HEK293 (cell line): Measurements from ENCODE around the gene MARF1.

Experiments used
- PRDM1 ChIP-seq: fragments of 450-650 bp; formaldehyde crosslinking; IDR thresholded peaks from 2 replicates; pipeline ENCODE4; 2016; ENCODE audit warnings: missing biosample characterization, missing genetic modification characterization
- SALL2 ChIP-seq: fragments of 450-650 bp; formaldehyde crosslinking; IDR thresholded peaks from 2 replicates; pipeline ENCODE4 v1.5.0; 2017; ENCODE audit warnings: missing biosample characterization, mild to moderate bottlenecking, missing genetic modification characterization, borderline replicate concordance
- SP2 ChIP-seq: fragments of 450-650 bp; formaldehyde crosslinking; IDR thresholded peaks from 2 replicates; pipeline ENCODE4 v1.5.1; 2016; ENCODE audit warnings: missing biosample characterization, missing genetic modification characterization
- ZBTB8A ChIP-seq: fragments of 450-650 bp; formaldehyde crosslinking; IDR thresholded peaks from 2 replicates; pipeline ENCODE4 v1.5.1; 2016; ENCODE audit warnings: missing biosample characterization, missing genetic modification characterization
- ZFP37 ChIP-seq: fragments of 450-650 bp; formaldehyde crosslinking; IDR thresholded peaks from 2 replicates; pipeline ENCODE4 v1.5.1; 2016; ENCODE audit warnings: missing biosample characterization, missing genetic modification characterization
- ZIC2 ChIP-seq: fragments of 450-650 bp; formaldehyde crosslinking; IDR thresholded peaks from 2 replicates; pipeline ENCODE4 v1.5.1; 2016; ENCODE audit warnings: missing biosample characterization, missing genetic modification characterization
- ZNF274 ChIP-seq, 2 experiments: fragments of 200-500 bp in 1 of 2; fragments of 450-650 bp in 1 of 2; sonication (Bioruptor generic) in 1 of 2; formaldehyde crosslinking in 1 of 2; IDR thresholded peaks; 2 replicates each; pipeline versions ENCODE4 v1.5.1 to v1.6.1; 2014 to 2016; ENCODE audit warnings: borderline replicate concordance in 1 of 2, inconsistent platforms in 1 of 2, low read length in 1 of 2, missing biosample characterization in 1 of 2, missing genetic modification characterization in 1 of 2
- ZNF302 ChIP-seq: fragments of 450-650 bp; formaldehyde crosslinking; IDR thresholded peaks from 2 replicates; pipeline ENCODE4 v1.5.1; 2016; ENCODE audit warnings: missing biosample characterization, missing genetic modification characterization, low read depth
- ZNF776 ChIP-seq: fragments of 450-650 bp; formaldehyde crosslinking; IDR thresholded peaks from 2 replicates; pipeline ENCODE4 v1.5.0; 2017; ENCODE audit warnings: missing biosample characterization, missing genetic modification characterization, borderline replicate concordance
- TF ChIP-seq, protein P1 (sequence below): fragments of 450-650 bp; formaldehyde crosslinking; IDR thresholded peaks from 2 replicates; pipeline ENCODE4; 2016; ENCODE audit warnings: missing biosample characterization, missing genetic modification characterization
- TF ChIP-seq, protein P2 (sequence below): fragments of 450-650 bp; formaldehyde crosslinking; IDR thresholded peaks from 2 replicates; pipeline ENCODE4 v1.5.1; 2016; ENCODE audit warnings: missing biosample characterization, missing genetic modification characterization
- TF ChIP-seq, protein P3 (sequence below): fragments of 450-650 bp; formaldehyde crosslinking; IDR thresholded peaks from 2 replicates; pipeline ENCODE4 v1.5.1; 2016; ENCODE audit warnings: missing biosample characterization, missing genetic modification characterization
- TF ChIP-seq, protein P4 (sequence below): fragments of 450-650 bp; formaldehyde crosslinking; IDR thresholded peaks from 2 replicates; pipeline ENCODE4 v1.5.1; 2017; ENCODE audit warnings: missing biosample characterization, missing genetic modification characterization

DNA sequence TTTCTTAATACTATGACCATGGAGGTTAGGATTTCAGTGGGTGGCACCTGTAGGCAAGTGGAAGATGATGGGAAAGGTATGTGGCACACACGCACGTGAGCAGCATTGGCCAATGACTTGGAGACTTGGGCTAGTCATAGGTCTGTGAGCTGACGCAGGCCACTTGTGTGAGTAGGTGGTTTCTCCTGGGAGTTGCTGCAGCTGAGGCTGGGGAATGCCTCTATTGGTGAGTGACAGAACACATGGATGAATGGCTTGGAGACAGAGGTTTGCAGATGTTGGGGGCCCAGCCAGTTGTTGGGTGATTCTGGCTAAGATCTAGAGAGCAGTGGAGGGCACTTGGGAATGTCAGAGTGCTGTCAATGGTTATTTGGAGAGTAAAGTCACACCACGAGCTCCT lies 64.1 kb downstream of the MARF1 start:
- TF ChIP-seq, protein P1, sequence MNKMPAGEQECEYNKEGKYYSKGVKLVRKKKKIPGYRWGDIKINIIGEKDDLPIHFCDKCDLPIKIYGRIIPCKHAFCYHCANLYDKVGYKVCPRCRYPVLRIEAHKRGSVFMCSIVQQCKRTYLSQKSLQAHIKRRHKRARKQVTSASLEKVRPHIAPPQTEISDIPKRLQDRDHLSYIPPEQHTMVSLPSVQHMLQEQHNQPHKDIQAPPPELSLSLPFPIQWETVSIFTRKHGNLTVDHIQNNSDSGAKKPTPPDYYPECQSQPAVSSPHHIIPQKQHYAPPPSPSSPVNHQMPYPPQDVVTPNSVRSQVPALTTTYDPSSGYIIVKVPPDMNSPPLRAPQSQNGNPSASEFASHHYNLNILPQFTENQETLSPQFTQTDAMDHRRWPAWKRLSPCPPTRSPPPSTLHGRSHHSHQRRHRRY (tag by site-specific recombination), result no peak
- TF ChIP-seq SP2, result no peak
- no peak for TF ChIP-seq ZNF302 (tag by site-specific recombination)
- TF ChIP-seq, protein P2, sequence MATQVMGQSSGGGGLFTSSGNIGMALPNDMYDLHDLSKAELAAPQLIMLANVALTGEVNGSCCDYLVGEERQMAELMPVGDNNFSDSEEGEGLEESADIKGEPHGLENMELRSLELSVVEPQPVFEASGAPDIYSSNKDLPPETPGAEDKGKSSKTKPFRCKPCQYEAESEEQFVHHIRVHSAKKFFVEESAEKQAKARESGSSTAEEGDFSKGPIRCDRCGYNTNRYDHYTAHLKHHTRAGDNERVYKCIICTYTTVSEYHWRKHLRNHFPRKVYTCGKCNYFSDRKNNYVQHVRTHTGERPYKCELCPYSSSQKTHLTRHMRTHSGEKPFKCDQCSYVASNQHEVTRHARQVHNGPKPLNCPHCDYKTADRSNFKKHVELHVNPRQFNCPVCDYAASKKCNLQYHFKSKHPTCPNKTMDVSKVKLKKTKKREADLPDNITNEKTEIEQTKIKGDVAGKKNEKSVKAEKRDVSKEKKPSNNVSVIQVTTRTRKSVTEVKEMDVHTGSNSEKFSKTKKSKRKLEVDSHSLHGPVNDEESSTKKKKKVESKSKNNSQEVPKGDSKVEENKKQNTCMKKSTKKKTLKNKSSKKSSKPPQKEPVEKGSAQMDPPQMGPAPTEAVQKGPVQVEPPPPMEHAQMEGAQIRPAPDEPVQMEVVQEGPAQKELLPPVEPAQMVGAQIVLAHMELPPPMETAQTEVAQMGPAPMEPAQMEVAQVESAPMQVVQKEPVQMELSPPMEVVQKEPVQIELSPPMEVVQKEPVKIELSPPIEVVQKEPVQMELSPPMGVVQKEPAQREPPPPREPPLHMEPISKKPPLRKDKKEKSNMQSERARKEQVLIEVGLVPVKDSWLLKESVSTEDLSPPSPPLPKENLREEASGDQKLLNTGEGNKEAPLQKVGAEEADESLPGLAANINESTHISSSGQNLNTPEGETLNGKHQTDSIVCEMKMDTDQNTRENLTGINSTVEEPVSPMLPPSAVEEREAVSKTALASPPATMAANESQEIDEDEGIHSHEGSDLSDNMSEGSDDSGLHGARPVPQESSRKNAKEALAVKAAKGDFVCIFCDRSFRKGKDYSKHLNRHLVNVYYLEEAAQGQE, result no peak
- TF ChIP-seq, protein P3, sequence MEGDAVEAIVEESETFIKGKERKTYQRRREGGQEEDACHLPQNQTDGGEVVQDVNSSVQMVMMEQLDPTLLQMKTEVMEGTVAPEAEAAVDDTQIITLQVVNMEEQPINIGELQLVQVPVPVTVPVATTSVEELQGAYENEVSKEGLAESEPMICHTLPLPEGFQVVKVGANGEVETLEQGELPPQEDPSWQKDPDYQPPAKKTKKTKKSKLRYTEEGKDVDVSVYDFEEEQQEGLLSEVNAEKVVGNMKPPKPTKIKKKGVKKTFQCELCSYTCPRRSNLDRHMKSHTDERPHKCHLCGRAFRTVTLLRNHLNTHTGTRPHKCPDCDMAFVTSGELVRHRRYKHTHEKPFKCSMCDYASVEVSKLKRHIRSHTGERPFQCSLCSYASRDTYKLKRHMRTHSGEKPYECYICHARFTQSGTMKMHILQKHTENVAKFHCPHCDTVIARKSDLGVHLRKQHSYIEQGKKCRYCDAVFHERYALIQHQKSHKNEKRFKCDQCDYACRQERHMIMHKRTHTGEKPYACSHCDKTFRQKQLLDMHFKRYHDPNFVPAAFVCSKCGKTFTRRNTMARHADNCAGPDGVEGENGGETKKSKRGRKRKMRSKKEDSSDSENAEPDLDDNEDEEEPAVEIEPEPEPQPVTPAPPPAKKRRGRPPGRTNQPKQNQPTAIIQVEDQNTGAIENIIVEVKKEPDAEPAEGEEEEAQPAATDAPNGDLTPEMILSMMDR (tag by site-specific recombination), result no peak
- TF ChIP-seq, protein P4, sequence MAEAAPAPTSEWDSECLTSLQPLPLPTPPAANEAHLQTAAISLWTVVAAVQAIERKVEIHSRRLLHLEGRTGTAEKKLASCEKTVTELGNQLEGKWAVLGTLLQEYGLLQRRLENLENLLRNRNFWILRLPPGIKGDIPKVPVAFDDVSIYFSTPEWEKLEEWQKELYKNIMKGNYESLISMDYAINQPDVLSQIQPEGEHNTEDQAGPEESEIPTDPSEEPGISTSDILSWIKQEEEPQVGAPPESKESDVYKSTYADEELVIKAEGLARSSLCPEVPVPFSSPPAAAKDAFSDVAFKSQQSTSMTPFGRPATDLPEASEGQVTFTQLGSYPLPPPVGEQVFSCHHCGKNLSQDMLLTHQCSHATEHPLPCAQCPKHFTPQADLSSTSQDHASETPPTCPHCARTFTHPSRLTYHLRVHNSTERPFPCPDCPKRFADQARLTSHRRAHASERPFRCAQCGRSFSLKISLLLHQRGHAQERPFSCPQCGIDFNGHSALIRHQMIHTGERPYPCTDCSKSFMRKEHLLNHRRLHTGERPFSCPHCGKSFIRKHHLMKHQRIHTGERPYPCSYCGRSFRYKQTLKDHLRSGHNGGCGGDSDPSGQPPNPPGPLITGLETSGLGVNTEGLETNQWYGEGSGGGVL (tag by site-specific recombination), result no peak
- no peak for TF ChIP-seq ZBTB8A (tag by site-specific recombination)
- no peak for TF ChIP-seq SALL2 (tag by site-specific recombination)
- no peak for TF ChIP-seq ZFP37 (tag by site-specific recombination)
- no peak for TF ChIP-seq ZIC2 (tag by site-specific recombination)
- TF ChIP-seq PRDM1 (tag by site-specific recombination), result no peak
- no peak for TF ChIP-seq ZNF776 (tag by site-specific recombination)
- no peak for TF ChIP-seq ZNF274 (IDR thresholded peaks at IDR 0.05; ENCODE audit: low read length)
- no peak for TF ChIP-seq ZNF274 (tag by site-specific recombination; IDR thresholded peaks at IDR 0.05; ENCODE audit: borderline replicate concordance)
